GM20000 (cell line): Measurements from ENCODE around the gene GET4.

Experiments used
- DNase-seq: peaks from one replicate; pipeline ENCODE4 v3.0.0; 2012; ENCODE audit warnings: low spot score
- TF ChIP-seq, protein P1 (sequence below): IDR thresholded peaks from 2 replicates; pipeline ENCODE4 v1.5.1; 2012; ENCODE audit warnings: mild to moderate bottlenecking, control low read depth; ENCODE audit errors: extremely low read depth, missing control alignments

GET4 gene

DNA sequence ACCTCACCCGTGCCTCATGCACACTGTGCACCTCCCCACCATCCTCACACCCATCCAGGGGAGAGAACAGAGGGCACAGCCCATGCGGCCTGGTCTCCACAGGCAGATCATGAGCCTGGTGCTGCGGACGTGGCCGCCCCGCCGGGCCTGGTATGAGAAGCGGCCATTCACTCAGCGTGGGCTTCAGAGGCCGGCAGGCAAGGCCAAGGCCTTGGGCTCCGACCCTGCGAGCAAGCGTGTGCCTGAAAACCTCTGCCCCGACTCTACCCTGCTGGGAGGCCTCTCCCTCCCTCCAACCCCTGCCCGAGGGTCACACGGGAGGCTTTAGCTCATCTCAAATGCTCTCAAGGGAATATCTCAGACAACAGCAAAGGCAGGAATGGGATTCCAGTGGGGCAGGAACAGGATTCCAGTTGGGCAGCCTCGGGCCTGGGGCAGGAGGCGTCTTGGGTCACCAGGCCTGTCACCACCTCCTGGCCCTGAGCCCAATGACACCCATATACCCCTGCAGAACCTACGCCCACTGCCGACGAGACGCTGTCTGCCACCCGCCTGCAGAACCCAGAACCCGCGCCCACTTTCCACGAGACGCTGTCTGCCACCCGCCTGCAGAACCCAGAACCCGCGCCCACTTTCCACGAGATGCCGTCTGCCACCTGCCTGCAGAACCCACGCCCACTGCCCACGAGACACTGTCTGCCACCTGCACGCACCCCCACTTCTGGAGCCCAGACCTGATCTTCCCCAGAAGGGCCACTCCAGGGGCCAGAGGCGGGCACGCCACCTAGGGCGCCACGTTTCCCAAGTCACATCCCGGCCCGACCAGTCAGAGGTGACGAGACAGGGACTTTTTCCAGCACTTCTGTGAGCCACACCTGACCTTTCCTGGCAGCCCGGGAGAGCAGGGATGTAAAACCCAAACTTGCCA, 39.2 kb downstream of the GET4 start:
- DNase-seq = no peak
- TF ChIP-seq, protein P1, sequence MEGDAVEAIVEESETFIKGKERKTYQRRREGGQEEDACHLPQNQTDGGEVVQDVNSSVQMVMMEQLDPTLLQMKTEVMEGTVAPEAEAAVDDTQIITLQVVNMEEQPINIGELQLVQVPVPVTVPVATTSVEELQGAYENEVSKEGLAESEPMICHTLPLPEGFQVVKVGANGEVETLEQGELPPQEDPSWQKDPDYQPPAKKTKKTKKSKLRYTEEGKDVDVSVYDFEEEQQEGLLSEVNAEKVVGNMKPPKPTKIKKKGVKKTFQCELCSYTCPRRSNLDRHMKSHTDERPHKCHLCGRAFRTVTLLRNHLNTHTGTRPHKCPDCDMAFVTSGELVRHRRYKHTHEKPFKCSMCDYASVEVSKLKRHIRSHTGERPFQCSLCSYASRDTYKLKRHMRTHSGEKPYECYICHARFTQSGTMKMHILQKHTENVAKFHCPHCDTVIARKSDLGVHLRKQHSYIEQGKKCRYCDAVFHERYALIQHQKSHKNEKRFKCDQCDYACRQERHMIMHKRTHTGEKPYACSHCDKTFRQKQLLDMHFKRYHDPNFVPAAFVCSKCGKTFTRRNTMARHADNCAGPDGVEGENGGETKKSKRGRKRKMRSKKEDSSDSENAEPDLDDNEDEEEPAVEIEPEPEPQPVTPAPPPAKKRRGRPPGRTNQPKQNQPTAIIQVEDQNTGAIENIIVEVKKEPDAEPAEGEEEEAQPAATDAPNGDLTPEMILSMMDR = no peak

DNA sequence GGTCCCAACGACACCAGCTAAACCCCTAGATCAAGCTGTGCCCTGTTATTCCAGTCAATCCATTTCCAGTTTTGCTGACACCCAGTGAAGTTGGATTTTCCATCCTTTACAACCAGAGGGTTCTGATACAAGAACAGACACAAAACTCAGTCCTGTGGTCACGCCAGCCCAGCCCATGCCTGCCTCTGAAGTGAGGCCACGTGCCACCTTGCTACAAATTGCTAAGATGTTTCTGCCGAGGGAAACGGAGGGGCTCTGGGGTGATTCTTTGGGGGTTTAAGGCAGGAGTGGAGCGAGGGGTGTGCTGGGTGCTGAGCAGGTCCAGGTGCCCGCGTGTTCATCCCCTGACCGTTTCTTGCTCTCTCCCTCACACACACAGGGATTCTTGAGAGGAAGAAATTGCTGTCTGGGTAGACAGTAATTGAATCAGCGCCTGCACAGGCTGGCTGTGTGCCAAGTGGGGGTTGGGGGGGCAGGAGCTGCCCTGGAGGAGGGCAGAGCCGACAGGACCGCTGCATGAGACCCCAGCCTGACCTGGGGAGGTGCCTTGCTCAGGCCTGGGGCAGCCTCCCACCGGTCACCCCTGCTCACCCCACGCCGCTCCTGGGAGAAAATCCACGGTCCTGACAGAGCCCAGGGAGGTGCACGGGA, 40.1 kb downstream of the GET4 start:
- DNase-seq = no peak

DNA sequence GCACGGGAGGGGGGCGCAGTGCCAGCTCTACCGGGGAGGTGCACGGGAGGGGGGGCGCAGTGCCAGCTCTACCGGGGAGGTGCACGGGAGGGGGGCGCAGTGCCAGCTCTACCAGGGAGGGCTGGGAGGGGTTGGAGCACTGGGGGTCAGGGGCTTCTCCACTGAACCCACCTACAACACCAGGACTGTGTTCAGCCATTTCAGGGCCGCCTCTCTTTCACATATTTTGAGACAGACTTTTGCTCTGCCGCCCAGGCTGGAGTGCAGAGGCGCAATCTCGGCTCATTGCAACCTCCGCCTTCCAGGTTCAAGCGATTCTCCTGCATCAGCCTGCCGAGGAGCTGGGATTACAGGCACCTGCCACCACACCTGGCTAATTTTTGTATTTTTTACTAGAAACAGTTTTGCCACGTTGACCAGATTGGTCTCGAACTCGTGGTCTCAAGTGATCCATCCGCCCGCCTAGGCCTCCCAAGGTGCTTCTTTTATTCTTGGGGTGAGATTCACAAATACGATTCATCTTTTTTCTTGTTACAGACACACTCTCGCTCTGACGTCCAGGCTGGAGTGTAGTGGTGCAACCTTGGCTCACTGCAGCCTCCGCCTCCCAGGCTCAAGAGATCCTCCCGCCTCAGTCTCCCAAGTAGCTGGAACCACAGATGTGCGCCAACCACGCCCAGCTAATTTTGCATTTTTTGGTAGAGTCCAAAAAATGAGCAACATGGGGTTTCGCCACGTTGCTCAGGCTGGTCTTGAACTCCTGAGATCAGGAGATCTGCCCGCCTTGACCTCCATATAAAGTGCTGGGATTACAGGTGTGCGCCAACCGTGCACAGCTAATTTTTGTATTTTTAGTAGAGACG, 41.1 kb downstream of the GET4 start:
- TF ChIP-seq, protein P1 = no peak
- DNase-seq = no peak

More for the DNA sequence above, 40.1 kb downstream of the GET4 start:
- TF ChIP-seq, protein P1 = no peak

DNA sequence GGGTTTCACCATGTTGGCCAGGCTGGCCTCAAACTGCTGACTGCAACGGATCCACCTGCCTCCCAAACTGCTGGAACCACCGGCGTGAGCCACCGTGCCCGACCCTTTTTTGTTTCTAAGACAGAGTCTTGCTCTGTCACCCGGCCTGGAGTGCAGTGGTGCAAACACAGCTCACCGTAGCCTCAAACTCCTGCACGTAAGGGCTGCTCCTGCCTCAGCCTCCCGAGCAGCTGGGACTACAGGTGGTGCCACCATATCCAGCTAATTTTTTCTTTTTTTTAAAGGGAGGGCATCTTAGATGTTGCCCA, 41.7 kb downstream of the GET4 start:
- no peak for DNase-seq
- TF ChIP-seq, protein P1 = no peak

DNA sequence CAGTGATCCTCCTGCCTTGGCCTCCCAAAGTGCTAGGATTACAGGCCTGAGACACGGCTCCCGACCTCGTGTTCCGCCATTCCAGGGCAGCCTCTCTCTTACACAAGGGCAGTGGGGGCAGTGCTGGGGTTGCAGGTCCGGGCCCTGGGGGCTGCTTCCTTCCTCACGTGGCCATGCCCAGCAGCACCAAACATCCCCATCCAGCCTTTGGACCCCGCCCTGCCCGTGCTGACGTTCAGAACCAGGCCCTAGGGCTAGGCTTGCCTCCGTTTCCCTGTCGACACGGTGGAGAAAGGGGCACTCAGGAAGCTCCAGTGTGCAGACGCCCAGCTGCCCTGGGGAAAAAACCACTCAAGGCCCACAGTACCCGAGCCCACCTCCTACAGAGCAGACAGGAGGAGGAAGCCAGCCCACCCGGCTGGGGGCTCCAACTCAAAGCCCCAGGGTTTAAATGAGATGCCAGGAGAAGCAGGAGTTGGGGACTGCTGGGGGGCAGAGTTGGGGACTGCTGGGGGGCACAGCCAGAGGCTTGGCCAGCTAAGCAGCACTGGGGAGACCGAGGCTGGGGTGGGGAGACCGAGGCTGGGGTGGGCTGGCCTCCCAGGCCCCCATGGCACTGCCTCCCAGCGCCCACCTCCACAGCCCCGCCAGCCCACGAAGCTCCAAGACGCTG, 42.2 kb downstream of the GET4 start:
- no peak for DNase-seq
- TF ChIP-seq, protein P1 = no peak

DNA sequence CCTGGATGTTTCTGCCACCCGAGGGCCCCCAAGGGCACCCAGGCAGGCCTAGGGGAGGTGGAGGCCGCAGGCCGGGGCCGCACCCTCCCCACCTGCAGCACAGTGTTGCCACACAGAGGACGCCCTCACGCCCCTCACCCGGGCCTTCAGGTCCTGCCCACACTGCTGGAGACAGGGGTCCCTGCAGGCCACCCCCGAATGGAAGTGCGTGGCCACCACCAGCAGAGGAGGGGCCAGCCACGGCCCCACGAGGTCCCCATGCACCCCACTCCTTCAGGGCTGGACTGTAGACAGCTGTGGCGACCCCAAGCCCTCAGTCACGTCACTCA, 42.7 kb downstream of the GET4 start:
- TF ChIP-seq, protein P1 = no peak

More for the DNA sequence above, 42.7 kb downstream of the GET4 start:
- no peak for DNase-seq
